K562 (cell line): ENCODE results near the gene GBF1. TPM values are rescaled to one million over a fixed set of nuclear protein-coding genes. Genes with fewer than 3 reads are reported as not detected.

Source experiments
- ATAC-seq: fragments of 200-7000 bp; cut with Tn5 transposase; 3 replicates; pipeline ENCODE4 v1.9.1; 2020; ENCODE audit warnings: moderate library complexity
- BruUV-seq: library from RNA; stranded (reverse); fragments of 400-500 nt; replicated peaks from 2 replicates; lab custom pipeline; 2021; lab: Mats Ljungman, UMichigan
- CTCF ChIA-PET: fragments of 300-600 bp; formaldehyde crosslinking; extraction: SDS; loops from one replicate; lab custom pipeline; 2021; ENCODE audit warnings: low intra/inter-chr PET ratio; lab: Yijun Ruan, JAX
- POLR2A ChIA-PET: fragments of 300-600, 350-650 bp; sonication (Branson Sonifier 250); formaldehyde crosslinking; extraction: SDS; loops from one replicate; lab custom pipeline; 2021; ENCODE audit warnings: antibody characterized with exemption, inconsistent platforms; lab: Yijun Ruan, JAX
- DNase-seq, 4 experiments: peaks; one replicate each; pipeline versions ENCODE4 v3.0.0 to v3.0.0-alpha.2; 2011 to 2018; ENCODE audit warnings: low spot score in 3 of 4, mixed read lengths in 3 of 4; ENCODE audit errors: extremely low read depth in 1 of 4
- FAIRE-seq: peaks from 2 replicates; lab custom pipeline; 2011; peaks lifted over from hg19 to GRCh38; lab: Jason Lieb, UNC
- H2AFZ ChIP-seq: 2 replicates; pipeline ENCODE4 v1.6.0; 2011; ENCODE audit warnings: low read depth, low read length, control low read depth, inconsistent platforms
- H3K27ac ChIP-seq: fragments of 200-600 bp; 3 replicates; pipeline ENCODE4 v1.8.0; 2011; ENCODE audit warnings: low read depth, mild to moderate bottlenecking, control low read depth, inconsistent platforms, low read length, moderate library complexity, mixed read lengths; ENCODE audit errors: extremely low read depth
- H3K27me3 ChIP-seq, 2 experiments: fragments of 300-600 bp in 1 of 2; 2 replicates in 1 of 2; 3 replicates in 1 of 2; pipeline versions ENCODE4 v1.6.0 to v1.8.0; 2011; ENCODE audit warnings: inconsistent platforms in 2 of 2, low read length in 2 of 2, mild to moderate bottlenecking in 1 of 2, mixed read lengths in 1 of 2, moderate library complexity in 1 of 2; ENCODE audit not compliant: control insufficient read depth in 2 of 2, insufficient read depth in 2 of 2
- H3K36me3 ChIP-seq: fragments of 300-600 bp; 3 replicates; pipeline ENCODE4 v1.8.0; 2011; ENCODE audit warnings: mild to moderate bottlenecking, low read length, inconsistent platforms; ENCODE audit not compliant: control insufficient read depth, insufficient read depth
- H3K4me1 ChIP-seq, 2 experiments: fragments of 200-600 bp in 1 of 2; replicated peaks in 1 of 2; 2 replicates in 1 of 2; 3 replicates in 1 of 2; pipeline versions ENCODE4 v1.5.1 to v1.8.0; 2011; ENCODE audit warnings: inconsistent platforms in 2 of 2, low read length in 2 of 2, mild to moderate bottlenecking in 1 of 2, mixed read lengths in 1 of 2, moderate library complexity in 1 of 2; ENCODE audit not compliant: control insufficient read depth in 2 of 2, insufficient read depth in 2 of 2
- H3K4me2 ChIP-seq: 2 replicates; pipeline ENCODE4 v1.6.1; 2011; ENCODE audit warnings: low read length, control low read depth, inconsistent platforms, mixed read lengths; ENCODE audit not compliant: insufficient read depth
- H3K4me3 ChIP-seq: fragments of 200-600 bp; sonication (generic), shearing (Covaris generic); 2 replicates; pipeline ENCODE4 v1.5.1; 2016; ENCODE audit warnings: control low read depth, inconsistent platforms
- H3K79me2 ChIP-seq: fragments of 200-600 bp; 3 replicates; pipeline ENCODE4 v1.8.0; 2011; ENCODE audit warnings: low read length, inconsistent platforms; ENCODE audit not compliant: control insufficient read depth, insufficient read depth
- H3K9ac ChIP-seq, 2 experiments: 2 replicates each; pipeline versions ENCODE4 v1.6.0 to v1.6.1; 2011; ENCODE audit warnings: low read depth in 2 of 2, low read length in 2 of 2, control low read depth in 1 of 2, inconsistent platforms in 1 of 2, mild to moderate bottlenecking in 1 of 2, mixed read lengths in 1 of 2; ENCODE audit not compliant: insufficient read depth in 1 of 2
- H3K9me1 ChIP-seq: one replicate; pipeline ENCODE4 v1.6.0; 2011; ENCODE audit warnings: inconsistent platforms, mild to moderate bottlenecking, low read length, moderate library complexity; ENCODE audit not compliant: control insufficient read depth, insufficient read depth
- H3K9me3 ChIP-seq: replicated peaks from 2 replicates; pipeline ENCODE4 v1.5.1; 2011; ENCODE audit warnings: low read depth, low read length, inconsistent platforms; ENCODE audit not compliant: control insufficient read depth, insufficient read depth
- H4K20me1 ChIP-seq: replicated peaks from 2 replicates; pipeline ENCODE4 v1.6.1; 2011; ENCODE audit warnings: low read length, inconsistent platforms, mixed read lengths; ENCODE audit not compliant: control insufficient read depth, insufficient read depth
- CEBPG ChIP-seq, 3 experiments: fragments of 200-800 bp in 1 of 3; sonication (Bioruptor generic) in 1 of 3; sonication (generic) in 1 of 3; formaldehyde crosslinking in 1 of 3; IDR thresholded peaks in 2 of 3; conservative IDR thresholded peaks in 1 of 3; 2 replicates each; pipeline versions ENCODE4 v1.6.1 to v1.8.0; 2016 to 2022; ENCODE audit warnings: missing compliant biosample characterization in 2 of 3, missing genetic modification characterization in 2 of 3, mild to moderate bottlenecking in 1 of 3, missing genetic modification reagents in 1 of 3
- MXI1 ChIP-seq: IDR thresholded peaks from 2 replicates; pipeline ENCODE4 v1.6.1; 2011; ENCODE audit warnings: low read depth, mild to moderate bottlenecking, improper control_type of control experiment, low read length
- ZBTB17 ChIP-seq: fragments of 450-650 bp; formaldehyde crosslinking; IDR thresholded peaks from 2 replicates; pipeline ENCODE4 v1.4.0; 2020; ENCODE audit warnings: mild to moderate bottlenecking
- ZNF146 ChIP-seq: IDR thresholded peaks from one replicate; pipeline ENCODE4 v1.6.1; 2018; ENCODE audit warnings: missing compliant biosample characterization; ENCODE audit not compliant: unreplicated experiment
- ZNF780A ChIP-seq: fragments of 250-450 bp; sonication (Bioruptor Pico); IDR thresholded peaks from 2 replicates; pipeline ENCODE4 v1.5.0; 2021; ENCODE audit warnings: mild to moderate bottlenecking
- WGBS: fragments of 100-300 bp; shearing (Covaris generic); methylation state at CpG from one replicate; pipeline ENCODE4 v1.1.6; 2016; ENCODE audit warnings: low coverage, mixed read lengths; ENCODE audit not compliant: insufficient coverage; ENCODE audit errors: missing lambda C conversion rate; 5-methylcytosine and 5-hydroxymethylcytosine counted together
- in situ Hi-C: fragments of 300-500 bp; cut with MboI; formaldehyde crosslinking; loops from 4 replicates; pipeline ENCODE4 v1.15.0; 2018; ENCODE audit warnings: inconsistent platforms, mixed read lengths
- intact Hi-C: fragments of 100-400 bp; cut with micrococcal nuclease; formaldehyde crosslinking; loops from 2 replicates; pipeline ENCODE4 v1.14.2; 2022
- polyA plus RNA-seq, 8 experiments: library from polyadenylated mRNA; depleted of rRNA in 4 of 8; stranded (reverse) in 5 of 8; unstranded in 3 of 8; fragments of >200 nt; fragmentation: Nextera tagmentation in 2 of 8; fragmentation: Illumina TruSeq in 1 of 8; extraction: Ambion mirVana in 2 of 8; extraction: Trizol in 1 of 8; gene quantifications; 2 replicates each; pipeline versions ENCODE4 v1.2.1 to v1.2.3, GENCODE V29; 2011 to 2014; ENCODE audit warnings: inconsistent platforms in 1 of 8, missing spikeins in 1 of 8
- total RNA-seq, 7 experiments: library from RNA; depleted of rRNA in 6 of 7; stranded (reverse); fragments of >200 nt in 6 of 7; fragmentation: Illumina TruSeq in 2 of 7; extraction: Trizol in 2 of 7; gene quantifications; 2 replicates each; pipeline versions ENCODE4 v1.2.1 to v1.2.3, GENCODE V29; 2011 to 2021; ENCODE audit warnings: low replicate concordance in 1 of 7

The GBF1 gene
- total and polyA plus RNA-seq, 9 of the 15 experiments (the other 6 are each of a cell fraction or from before 2014, with no cell fraction given): 0.69 to 28.0 (median 10.3) TPM

DNA sequence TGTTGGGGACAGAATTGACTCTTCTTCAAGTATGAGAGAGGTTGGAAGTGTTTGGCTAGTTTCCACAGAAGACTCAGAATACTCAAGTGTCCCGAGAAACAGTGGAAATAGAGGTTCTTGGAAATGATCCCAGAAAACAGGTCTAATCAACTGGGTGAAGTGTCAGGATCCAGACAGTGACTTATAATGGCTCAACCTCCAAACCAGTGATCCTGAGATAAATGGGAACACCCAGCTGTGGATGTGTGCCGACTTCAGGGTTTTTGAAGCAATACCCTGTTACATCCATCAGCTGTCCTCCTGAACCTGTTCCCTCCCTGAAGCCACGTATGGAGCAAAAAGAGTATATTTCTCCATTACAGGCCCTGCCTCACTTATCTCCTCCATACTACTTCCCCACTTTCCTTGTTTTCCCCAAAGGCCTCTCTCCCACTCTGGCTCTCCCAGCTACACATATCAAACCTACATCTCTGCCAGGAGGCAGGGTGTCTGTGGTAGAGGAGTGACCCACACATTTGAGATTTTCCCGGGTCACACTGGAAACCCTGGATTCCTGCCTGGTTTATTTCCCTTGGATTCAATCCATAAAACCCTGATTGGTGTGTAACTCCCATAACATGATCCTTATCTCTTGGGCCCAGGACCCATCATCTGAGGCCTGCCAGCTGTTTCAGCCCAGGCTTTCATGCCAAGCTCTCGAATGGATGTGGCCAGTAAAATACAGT lies 36.9 kb upstream of the GBF1 start:
- BruUV-seq: no TSS peak
- DNase-seq: no peak
- FAIRE-seq: no peak
- TF ChIP-seq MXI1 (no peak), ZNF780A (no peak), ZBTB17 (CRISPR knock-in tag) (no peak), ZNF146 (no peak), CEBPG (CRISPR knock-in tag; IDR thresholded peaks at IDR 0.05) (no peak), CEBPG (tag; conservative IDR thresholded peaks at IDR 0.05 in 1 of 2, IDR thresholded peaks at IDR 0.05 in 1 of 2) (no peak)
- peaks cover 0 to 6% of the 10 kb centered on the region in 2 experiments; a peak in 1 of 5 replicates for H3K27me3 ChIP-seq
- POLR2A ChIA-PET: no interaction called here
- H3K36me3 ChIP-seq: no peaks in the 10 kb centered on the region
- H3K9me1 ChIP-seq: no peaks in the 10 kb centered on the region
- H3K4me3 ChIP-seq: no peak overlapping the region
- no peaks in the 10 kb centered on the region for H3K9me3 ChIP-seq
- H4K20me1 ChIP-seq: no peaks in the 10 kb centered on the region
- H2AFZ ChIP-seq: no peak overlapping the region
- no peak overlapping the region for H3K9ac ChIP-seq
- CTCF ChIA-PET: no interaction called here
- no peaks in the 10 kb centered on the region for H3K4me1 ChIP-seq
- H3K79me2 ChIP-seq: no peaks in the 10 kb centered on the region
- no peak overlapping the region for H3K4me2 ChIP-seq
- no peak overlapping the region for H3K27ac ChIP-seq
- no peak for ATAC-seq
- in situ Hi-C loops (no loop called here), intact Hi-C loops (no loop called here)
- 21% methylated on average over 5 of the region's 5 CpGs for WGBS
